Hair follicular keratinocyte (primary cell): Measurements from ENCODE around the gene SMLR1. TPM values are rescaled to one million over a fixed set of nuclear protein-coding genes. Genes with fewer than 3 reads are reported as not detected.

ENCODE experiments used
- total RNA-seq: library from RNA; depleted of rRNA; stranded (reverse); fragments of >200 nt; gene quantifications from 2 replicates; pipeline ENCODE4 v1.2.3, GENCODE V29; 2015

The SMLR1 gene
- total RNA-seq, result not detected in 2 replicates

GRCh38 chr6:130827247-130828149 lies at the start of gene SMLR1:
Gene SMLR1, plus strand, starts transcription at chr6:130827406. Its CDS starts 8 bp downstream, at chr6:130827414.

Other genes starting within 250 kb of the SMLR1 start
- gene EPB41L2, start 235.8 kb downstream of the SMLR1 start, total RNA-seq, result 13.5 and 19.4 TPM in 2 replicates